ENCODE measurements around the gene NECTIN1. TPM values are rescaled to one million over a fixed set of nuclear protein-coding genes. Genes with fewer than 3 reads are reported as not detected.

The NECTIN1 gene
- total RNA-seq, 2 donors from 2014 or later: 4.0 to 4.4 TPM

- peaks cover 0 to 6% of the 10 kb centered on the region in 2 donors for H3K4me1 ChIP-seq
- no peaks in the 10 kb centered on the region for H3K9me3 ChIP-seq
- no peaks in the 10 kb centered on the region for H3K36me3 ChIP-seq
- TF ChIP-seq CTCF (IDR thresholded peaks at IDR 0.05): no peak
- H3K27ac ChIP-seq: no peak overlapping the region
- no peak overlapping the region for H3K4me3 ChIP-seq
- H3K27me3 ChIP-seq: no peaks in the 10 kb centered on the region
- no peak for DNase-seq (ENCODE audit: low spot score)
These were observed 111.7 kb downstream of the NECTIN1 start for GRCh38 chr11:119617340-119617713.

DNA sequence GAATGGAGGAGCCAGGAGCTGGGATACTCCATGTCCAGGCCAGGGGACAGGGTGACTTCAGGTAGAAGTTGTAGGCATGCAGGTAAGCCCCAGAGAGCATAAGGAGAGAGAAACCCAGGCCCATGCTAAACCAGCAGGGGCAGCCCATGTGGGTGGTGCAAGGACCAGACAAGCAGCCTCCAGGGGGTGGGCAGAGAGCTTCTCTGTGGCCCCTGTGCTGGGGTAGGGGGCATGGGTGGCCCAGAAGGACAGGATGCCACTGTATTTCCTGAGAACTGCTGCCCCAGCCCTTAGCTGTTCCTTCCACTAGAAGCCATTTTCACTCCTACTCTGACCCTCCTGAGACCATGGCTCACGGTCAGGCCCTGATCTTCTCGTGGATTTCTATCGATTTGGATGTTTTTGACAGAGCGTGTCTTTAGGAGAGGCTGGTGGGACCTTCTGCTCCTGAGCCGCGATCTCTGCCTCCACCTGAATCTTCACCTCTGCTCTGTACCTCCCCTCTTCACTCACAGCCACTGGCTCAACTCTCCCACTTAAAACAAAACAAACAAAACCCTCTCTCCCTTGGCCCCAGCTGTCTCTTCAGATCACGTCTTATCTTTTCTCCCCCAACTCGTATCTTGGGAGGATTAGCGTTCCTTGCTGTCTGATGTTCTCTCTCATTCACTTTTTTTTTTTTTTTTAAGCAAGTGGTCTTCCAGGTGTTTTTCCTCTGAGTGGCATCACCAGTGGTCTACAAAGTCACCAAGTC is 112.2 kb downstream of the NECTIN1 start:
- Histone ChIP-seq H3K27me3 (no peaks in the 10 kb centered on the region), H3K36me3 (no peaks in the 10 kb centered on the region)
- no peak for TF ChIP-seq CTCF (IDR thresholded peaks at IDR 0.05)

DNA sequence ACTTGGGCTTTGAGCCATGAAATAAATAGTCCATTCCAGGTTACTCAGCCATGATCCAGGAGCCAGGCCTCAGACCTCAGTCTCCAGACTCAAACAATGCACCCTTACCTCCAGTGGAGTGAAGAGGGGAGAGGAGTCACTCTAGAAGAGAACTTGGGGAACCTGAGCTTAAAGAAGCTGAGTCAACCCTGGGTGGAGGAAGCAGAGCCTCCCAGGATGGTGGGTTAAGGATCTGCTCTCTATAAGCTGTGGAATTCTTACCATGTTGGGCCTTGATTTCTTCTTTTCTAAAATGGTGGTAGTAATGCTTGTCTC is 113.2 kb downstream of the NECTIN1 start:
- Histone ChIP-seq H3K4me3 (no peak overlapping the region), H3K9me3 (no peaks in the 10 kb centered on the region), H3K27ac (no peak overlapping the region), H3K27me3 (no peaks in the 10 kb centered on the region), H3K4me1 (peaks cover 0 to 6% of the 10 kb centered on the region in 2 donors), H3K36me3 (no peaks in the 10 kb centered on the region)
- no peak for DNase-seq (ENCODE audit: low spot score)
- TF ChIP-seq CTCF (IDR thresholded peaks at IDR 0.05): no peak

More for the DNA sequence above, 112.2 kb downstream of the NECTIN1 start:
- Histone ChIP-seq H3K4me3 (no peak overlapping the region), H3K9me3 (no peaks in the 10 kb centered on the region), H3K27ac (no peak overlapping the region), H3K4me1 (peaks cover 0 to 6% of the 10 kb centered on the region in 2 donors)
- no peak for DNase-seq (ENCODE audit: low spot score)

GRCh38 chr11:119615003-119615881 is 113.8 kb downstream of the NECTIN1 start:
- peaks cover 0 to 6% of the 10 kb centered on the region in 2 donors for H3K4me1 ChIP-seq
- no peaks in the 10 kb centered on the region for H3K27me3 ChIP-seq
- H3K9me3 ChIP-seq: no peaks in the 10 kb centered on the region
- DNase-seq (ENCODE audit: low spot score): no peak
- TF ChIP-seq CTCF (IDR thresholded peaks at IDR 0.05): no peak
- H3K36me3 ChIP-seq: no peaks in the 10 kb centered on the region
- no peak overlapping the region for H3K27ac ChIP-seq
- no peak overlapping the region for H3K4me3 ChIP-seq

DNA sequence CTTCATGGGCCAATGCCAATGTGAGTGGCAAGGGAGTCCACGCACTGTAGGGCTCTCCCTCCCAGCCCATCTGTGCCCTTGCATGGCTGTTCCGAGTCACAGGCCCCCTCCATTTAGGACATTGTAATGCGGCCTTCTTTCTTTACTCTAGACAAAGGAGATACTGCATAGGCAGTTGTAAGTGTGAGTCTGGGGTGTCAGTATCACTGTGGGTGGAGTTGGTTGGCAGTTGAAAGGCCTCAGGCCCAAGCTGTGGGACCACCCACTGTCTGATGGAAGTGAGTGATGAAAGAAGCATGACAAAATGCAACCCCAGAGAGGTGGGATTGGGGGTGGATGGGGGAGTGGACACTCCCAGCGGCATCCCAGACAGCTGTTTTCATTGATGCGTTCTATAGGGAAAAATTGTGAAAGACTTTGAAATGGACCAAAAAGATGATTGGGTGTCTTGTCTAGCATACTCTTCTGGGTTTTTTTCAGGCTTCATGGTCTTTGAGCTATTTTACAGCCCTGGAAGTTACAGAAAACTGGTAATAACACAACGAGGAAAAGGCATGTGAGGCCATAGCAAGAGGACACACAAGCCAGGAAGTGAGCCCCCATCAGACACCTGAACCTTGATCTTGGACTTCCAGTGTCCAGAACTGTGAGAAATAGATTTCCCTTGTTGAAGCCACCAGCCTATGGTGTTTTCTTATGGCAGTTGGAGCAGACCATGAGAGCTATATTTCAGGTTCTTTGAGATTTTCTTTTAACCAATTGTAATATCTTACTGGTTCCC is 114.6 kb downstream of the NECTIN1 start:
- Histone ChIP-seq H3K27me3 (no peaks in the 10 kb centered on the region), H3K4me1 (peaks cover 0 to 6% of the 10 kb centered on the region in 2 donors), H3K9me3 (no peaks in the 10 kb centered on the region), H3K27ac (no peak overlapping the region), H3K36me3 (no peaks in the 10 kb centered on the region), H3K4me3 (no peak overlapping the region)
- no peak for TF ChIP-seq CTCF (IDR thresholded peaks at IDR 0.05)
- DNase-seq (ENCODE audit: low spot score): no peak

Measured in right atrium auricular region (tissue), 2 donors.